Fibroblast of the aortic adventitia (primary cell): ENCODE measurements around the gene TPR. TPM values are rescaled to one million over a fixed set of nuclear protein-coding genes. Genes with fewer than 3 reads are reported as not detected.

Experiments used
- DNase-seq: peaks from one replicate; pipeline ENCODE4 v3.0.0-alpha.2; 2010; ENCODE audit warnings: low read depth
- H3K4me3 ChIP-seq: 2 replicates; pipeline ENCODE4 v1.5.1; 2011; ENCODE audit warnings: low read depth, mild to moderate bottlenecking, control low read depth, low read length, moderate library complexity
- CTCF ChIP-seq: IDR thresholded peaks from 2 replicates; pipeline ENCODE4 v1.5.1; 2011; ENCODE audit warnings: mild to moderate bottlenecking, low read length, control low read depth, inconsistent platforms; ENCODE audit not compliant: insufficient read depth
- total RNA-seq: library from RNA; depleted of rRNA; stranded (reverse); fragments of >200 nt; gene quantifications from 2 replicates; pipeline ENCODE4 v1.2.3, GENCODE V29; 2012; ENCODE audit warnings: low replicate concordance

Gene TPR
- total RNA-seq, 1 donor = 105 TPM

DNA sequence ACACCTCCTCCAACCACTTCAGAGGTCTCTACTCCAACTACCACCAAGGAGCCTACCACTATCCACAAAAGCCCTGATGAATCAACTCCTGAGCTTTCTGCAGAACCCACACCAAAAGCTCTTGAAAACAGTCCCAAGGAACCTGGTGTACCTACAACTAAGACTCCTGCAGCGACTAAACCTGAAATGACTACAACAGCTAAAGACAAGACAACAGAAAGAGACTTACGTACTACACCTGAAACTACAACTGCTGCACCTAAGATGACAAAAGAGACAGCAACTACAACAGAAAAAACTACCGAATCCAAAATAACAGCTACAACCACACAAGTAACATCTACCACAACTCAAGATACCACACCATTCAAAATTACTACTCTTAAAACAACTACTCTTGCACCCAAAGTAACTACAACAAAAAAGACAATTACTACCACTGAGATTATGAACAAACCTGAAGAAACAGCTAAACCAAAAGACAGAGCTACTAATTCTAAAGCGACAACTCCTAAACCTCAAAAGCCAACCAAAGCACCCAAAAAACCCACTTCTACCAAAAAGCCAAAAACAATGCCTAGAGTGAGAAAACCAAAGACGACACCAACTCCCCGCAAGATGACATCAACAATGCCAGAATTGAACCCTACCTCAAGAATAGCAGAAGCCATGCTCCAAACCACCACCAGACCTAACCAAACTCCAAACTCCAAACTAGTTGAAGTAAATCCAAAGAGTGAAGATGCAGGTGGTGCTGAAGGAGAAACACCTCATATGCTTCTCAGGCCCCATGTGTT, 66.6 kb downstream of the TPR start:
- no peak overlapping the region for H3K4me3 ChIP-seq
- DNase-seq = no peak
- no peak for TF ChIP-seq CTCF

DNA sequence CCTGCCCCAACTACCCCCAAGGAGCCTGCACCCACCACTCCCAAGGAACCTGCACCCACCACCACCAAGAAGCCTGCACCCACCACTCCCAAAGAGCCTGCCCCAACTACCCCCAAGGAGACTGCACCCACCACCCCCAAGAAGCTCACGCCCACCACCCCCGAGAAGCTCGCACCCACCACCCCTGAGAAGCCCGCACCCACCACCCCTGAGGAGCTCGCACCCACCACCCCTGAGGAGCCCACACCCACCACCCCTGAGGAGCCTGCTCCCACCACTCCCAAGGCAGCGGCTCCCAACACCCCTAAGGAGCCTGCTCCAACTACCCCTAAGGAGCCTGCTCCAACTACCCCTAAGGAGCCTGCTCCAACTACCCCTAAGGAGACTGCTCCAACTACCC, 67.6 kb downstream of the TPR start:
- DNase-seq = no peak
- H3K4me3 ChIP-seq = no peak overlapping the region
- TF ChIP-seq CTCF = no peak

- no peak for TF ChIP-seq CTCF
- no peak overlapping the region for H3K4me3 ChIP-seq
- no peak for DNase-seq
Observed at GRCh38 chr1:186306533-186306932, 68.5 kb downstream of the TPR start.

GRCh38 chr1:186304982-186305949, 69.8 kb downstream of the TPR start:
- peak; percentile 11 for DNase-seq
- peak; percentile 50 for TF ChIP-seq CTCF
- no peak overlapping the region for H3K4me3 ChIP-seq

DNA sequence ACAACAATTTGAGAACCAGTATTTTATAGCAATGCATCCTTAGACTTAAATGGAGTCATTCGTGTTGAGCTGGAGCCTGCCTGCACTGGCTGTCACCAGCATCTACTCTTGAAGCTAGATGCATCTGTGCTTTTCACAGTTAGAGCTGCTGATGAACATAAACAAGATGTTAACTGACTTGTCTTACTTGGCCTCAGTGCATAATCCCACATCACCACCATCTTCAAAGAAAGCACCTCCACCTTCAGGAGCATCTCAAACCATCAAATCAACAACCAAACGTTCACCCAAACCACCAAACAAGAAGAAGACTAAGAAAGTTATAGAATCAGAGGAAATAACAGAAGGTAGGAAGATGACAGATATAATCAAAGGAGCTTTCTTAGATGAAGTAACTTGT, 71.1 kb downstream of the TPR start:
- no peak for TF ChIP-seq CTCF
- DNase-seq = no peak
- H3K4me3 ChIP-seq = no peak overlapping the region

DNA sequence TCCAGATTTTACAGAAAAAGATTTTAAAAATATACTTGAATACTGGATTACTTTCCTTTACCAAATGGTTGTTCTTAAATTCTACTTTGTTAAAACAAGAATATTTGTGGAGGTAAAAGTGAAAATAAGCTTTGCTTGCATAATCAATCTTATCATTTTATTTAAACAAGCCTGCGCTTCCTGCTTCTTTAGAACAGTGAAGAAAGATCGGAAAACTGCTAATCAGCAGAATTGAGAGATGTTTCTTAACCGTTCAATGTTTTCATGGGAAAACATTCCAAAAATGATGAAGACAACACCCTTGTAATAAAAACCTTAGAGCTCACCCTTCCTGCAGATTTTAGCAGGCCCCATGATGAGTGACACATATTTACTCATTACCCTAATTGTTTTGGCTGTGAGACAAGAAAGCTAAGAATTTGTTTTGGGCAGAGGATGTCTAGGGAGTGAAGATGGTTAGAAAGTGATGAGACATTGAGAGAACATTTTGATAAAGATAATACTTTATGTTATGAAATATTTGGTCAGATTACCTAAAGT, 72.6 kb downstream of the TPR start:
- no peak for DNase-seq
- TF ChIP-seq CTCF = no peak
- H3K4me3 ChIP-seq = no peak overlapping the region
